Stimulated activated naive B cell treated with anti-CD40 and anti-IgM and Interleukin-4, amounts not matched to agents 10 μg/mL and 1 μg/mL and 100 μg/mL, for 72 hours (primary cell): Measurements from ENCODE around the gene LRRFIP1.

Source experiments
- ATAC-seq, 2 donors: fragments of 150-1000 bp; cut with Tn5 transposase; replicated peaks; 2 replicates each; pipeline ENCODE4 v1.10.0; 2021; ENCODE audit warnings: moderate library complexity in 1 of 2
- DNase-seq: peaks from one replicate; pipeline ENCODE4 v3.0.0; 2021
- H3K27ac Mint-ChIP-seq: one replicate; pipeline ENCODE4 v1.8.0; 2022; ENCODE audit warnings: mild to moderate bottlenecking, mixed read lengths
- H3K27me3 Mint-ChIP-seq, 2 donors: one replicate each; pipeline ENCODE4 v1.8.0; 2022; ENCODE audit warnings: mixed read lengths in 2 of 2
- H3K36me3 Mint-ChIP-seq, 2 donors: one replicate each; pipeline ENCODE4 v1.8.0; 2022; ENCODE audit warnings: mixed read lengths in 2 of 2, mild to moderate bottlenecking in 1 of 2
- H3K4me1 Mint-ChIP-seq, 2 donors: one replicate each; pipeline ENCODE4 v1.8.0; 2022; ENCODE audit warnings: mixed read lengths in 2 of 2, mild to moderate bottlenecking in 1 of 2
- H3K4me3 Mint-ChIP-seq, 2 donors: one replicate each; pipeline ENCODE4 v1.8.0; 2022; ENCODE audit warnings: mild to moderate bottlenecking in 2 of 2, mixed read lengths in 2 of 2, moderate library complexity in 1 of 2
- H3K9me3 Mint-ChIP-seq, 2 donors: one replicate each; pipeline ENCODE4 v1.8.0; 2022; ENCODE audit warnings: mixed read lengths in 2 of 2, mild to moderate bottlenecking in 1 of 2

The LRRFIP1 gene

DNA sequence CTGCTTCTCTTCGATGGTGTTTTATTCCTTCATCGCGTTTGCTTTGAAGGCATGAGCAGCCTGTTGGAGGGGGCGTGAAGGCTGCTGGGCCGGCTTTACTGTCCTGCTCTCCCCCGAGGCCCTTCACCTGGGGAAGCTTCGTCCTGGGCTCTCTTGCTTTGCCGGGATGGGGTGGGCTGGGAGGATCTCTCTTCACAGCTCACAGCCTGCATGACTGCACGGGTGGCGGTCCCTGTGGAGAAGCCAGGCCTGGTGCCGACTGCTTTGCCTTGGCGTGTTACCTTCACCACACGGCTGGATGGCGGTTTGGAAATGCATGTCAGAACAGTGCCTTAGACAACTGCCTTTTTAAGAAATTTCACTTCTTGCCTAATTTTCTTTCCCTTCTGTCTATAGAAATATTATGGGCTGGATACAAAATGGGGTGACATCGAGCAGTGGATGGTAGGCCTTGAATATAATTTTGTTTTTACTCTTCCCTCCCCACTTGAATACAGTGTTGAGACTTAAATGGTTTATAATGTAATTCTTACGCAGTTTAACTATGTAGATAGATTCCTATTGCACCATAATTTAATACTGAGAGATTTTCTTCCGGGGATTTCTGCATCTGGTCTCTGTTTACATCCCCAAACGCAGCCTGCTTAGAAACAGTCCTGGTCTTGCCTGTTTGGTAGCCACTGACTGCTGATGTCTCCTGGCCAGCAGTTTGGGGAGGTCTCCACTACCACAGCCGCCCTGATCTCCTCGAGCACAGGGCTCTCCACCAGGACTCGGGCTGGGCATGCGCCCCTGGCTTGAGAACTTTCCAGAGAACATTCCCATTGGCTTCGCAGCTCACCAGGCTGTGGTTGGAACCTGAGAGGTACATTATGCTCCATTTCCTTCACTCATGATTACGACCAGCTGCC, 90.2 kb downstream of the LRRFIP1 start:
- DNase-seq (no peak), ATAC-seq (no peak)
- Mint-ChIP-seq H3K27me3 (no peaks in the 10 kb centered on the region), H3K4me1 (peaks cover 42 to 77% of the 10 kb centered on the region in 2 donors), H3K9me3 (no peaks in the 10 kb centered on the region), H3K27ac (no peak overlapping the region), H3K36me3 (peaks cover 44 to 60% of the 10 kb centered on the region in 2 donors), H3K4me3 (no peak overlapping the region)

DNA sequence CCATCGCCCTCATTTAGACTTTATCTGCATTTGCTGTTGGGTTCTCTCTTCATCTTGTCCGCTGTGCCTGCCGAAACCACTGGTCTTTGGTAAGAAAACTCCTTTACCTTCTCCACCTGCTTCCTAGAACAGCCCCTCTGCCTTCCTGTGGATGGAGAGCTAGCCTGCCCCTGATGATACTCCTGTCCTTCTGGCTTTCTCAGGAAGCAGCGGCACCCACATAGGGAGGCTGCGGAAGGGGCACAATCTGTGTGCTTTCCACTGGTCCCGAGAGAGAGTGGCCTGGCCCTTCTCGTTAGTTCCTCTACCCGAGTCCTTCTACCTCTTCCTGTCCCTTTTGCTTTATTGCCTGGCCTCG, 90.9 kb downstream of the LRRFIP1 start:
- H3K27me3 Mint-ChIP-seq = no peaks in the 10 kb centered on the region
- no peak overlapping the region for H3K27ac Mint-ChIP-seq
- H3K4me1 Mint-ChIP-seq = peaks cover 40 to 72% of the 10 kb centered on the region in 2 donors
- no peak for DNase-seq
- no peaks in the 10 kb centered on the region for H3K9me3 Mint-ChIP-seq
- H3K36me3 Mint-ChIP-seq = peaks cover 39 to 53% of the 10 kb centered on the region in 2 donors
- no peak for ATAC-seq
- no peak overlapping the region for H3K4me3 Mint-ChIP-seq

DNA sequence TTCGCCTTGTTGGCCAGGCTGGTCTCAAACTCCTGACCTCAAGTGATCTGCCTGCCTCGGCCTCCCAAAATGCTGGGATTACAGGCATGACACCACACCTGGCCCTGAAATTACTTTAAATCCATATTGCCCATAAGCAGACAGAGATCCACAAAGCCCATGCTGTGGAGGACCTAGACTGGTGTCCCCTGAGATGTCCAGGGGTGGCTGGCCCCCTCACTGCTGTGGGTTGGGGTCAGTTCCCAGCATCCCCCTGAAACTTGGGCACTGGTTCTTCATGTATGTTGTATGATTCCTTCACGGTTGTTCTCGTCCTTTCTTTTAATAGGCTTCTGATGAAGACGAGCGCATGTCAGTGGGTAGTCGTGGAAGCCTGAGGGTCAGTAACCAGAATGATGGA, 93.1 kb downstream of the LRRFIP1 start:
- peak overlapping the region; percentile 51 for H3K27ac Mint-ChIP-seq

DNA sequence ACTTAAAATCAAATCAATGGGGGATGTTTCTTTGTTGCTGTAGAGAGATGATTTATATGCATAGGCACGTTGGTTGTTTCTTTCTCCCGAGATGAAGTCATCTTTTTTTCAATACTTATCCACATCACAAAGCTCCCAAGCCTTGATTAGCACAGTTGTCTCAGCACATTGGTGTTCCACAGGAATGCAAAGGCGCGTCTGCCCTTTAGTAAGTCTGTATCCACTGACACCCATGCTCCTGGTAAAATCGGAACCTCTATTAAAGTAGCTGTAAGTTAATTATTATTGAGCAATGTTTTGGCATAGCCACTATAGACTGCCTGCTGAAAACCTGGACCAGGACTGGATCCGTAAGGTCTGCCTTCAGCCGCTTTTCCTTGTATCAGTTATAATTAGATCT, 93.6 kb downstream of the LRRFIP1 start:
- H3K9me3 Mint-ChIP-seq = no peaks in the 10 kb centered on the region
- H3K27ac Mint-ChIP-seq = peak overlapping the region; percentile 69
- peaks cover 40 to 50% of the 10 kb centered on the region in 2 donors for H3K36me3 Mint-ChIP-seq
- peaks cover 38 to 70% of the 10 kb centered on the region in 2 donors for H3K4me1 Mint-ChIP-seq
- no peak overlapping the region for H3K4me3 Mint-ChIP-seq
- DNase-seq (no peak), ATAC-seq (no peak)
- no peaks in the 10 kb centered on the region for H3K27me3 Mint-ChIP-seq

More for the DNA sequence above, 93.1 kb downstream of the LRRFIP1 start:
- ATAC-seq (no peak), DNase-seq (no peak)
- H3K4me1 Mint-ChIP-seq = peaks cover 39 to 70% of the 10 kb centered on the region in 2 donors
- H3K9me3 Mint-ChIP-seq = no peaks in the 10 kb centered on the region
- peaks cover 42 to 51% of the 10 kb centered on the region in 2 donors for H3K36me3 Mint-ChIP-seq
- H3K27me3 Mint-ChIP-seq = no peaks in the 10 kb centered on the region
- H3K4me3 Mint-ChIP-seq = no peak overlapping the region

DNA sequence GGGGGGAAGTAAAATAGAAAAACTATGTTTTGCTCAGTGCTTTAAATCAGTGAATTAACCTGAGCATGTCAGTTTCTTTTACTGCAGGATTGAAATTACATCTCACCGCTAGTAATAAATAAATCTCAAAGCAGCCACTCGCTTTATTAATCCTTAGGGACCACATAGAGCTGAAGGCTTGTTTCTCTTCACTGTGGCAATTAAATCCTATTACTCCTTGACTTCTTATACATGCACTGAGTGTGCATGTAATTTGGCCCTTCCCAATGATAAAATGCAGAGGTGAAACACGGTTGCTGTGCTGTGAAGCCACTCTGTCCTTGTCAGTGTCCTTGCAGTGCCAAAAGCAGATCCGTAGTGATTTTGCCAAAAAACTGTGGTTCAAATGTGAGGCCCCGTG, 94.1 kb downstream of the LRRFIP1 start:
- Mint-ChIP-seq H3K9me3 (no peaks in the 10 kb centered on the region), H3K4me3 (no peak overlapping the region), H3K27me3 (no peaks in the 10 kb centered on the region), H3K27ac (peak overlapping the region; percentile 20), H3K4me1 (peaks cover 38 to 72% of the 10 kb centered on the region in 2 donors), H3K36me3 (peaks cover 40 to 54% of the 10 kb centered on the region in 2 donors)
- no peak for ATAC-seq
- DNase-seq = no peak

DNA sequence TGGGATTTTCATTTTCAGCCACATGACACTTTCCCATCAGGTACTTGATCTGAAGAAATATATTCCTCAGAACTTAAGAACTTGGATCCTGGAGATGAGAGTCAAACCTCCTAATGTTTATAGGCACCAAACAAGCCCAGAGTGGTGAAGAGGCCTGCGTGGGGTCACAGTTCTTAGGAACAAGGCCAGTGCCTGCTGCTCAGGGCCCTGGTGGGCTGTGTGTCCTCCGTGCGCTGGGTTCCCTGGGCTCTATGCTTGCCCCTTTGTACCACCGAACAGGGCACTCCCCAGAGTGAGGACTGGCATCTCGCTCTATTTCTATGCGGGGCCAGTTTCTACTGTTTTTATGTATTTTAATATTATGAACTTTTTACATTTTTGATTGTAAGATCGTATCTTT, 95.2 kb downstream of the LRRFIP1 start:
- peaks cover 38 to 77% of the 10 kb centered on the region in 2 donors for H3K4me1 Mint-ChIP-seq
- H3K9me3 Mint-ChIP-seq = no peaks in the 10 kb centered on the region
- no peak for ATAC-seq
- peaks cover 33 to 58% of the 10 kb centered on the region in 2 donors for H3K36me3 Mint-ChIP-seq
- H3K27me3 Mint-ChIP-seq = no peaks in the 10 kb centered on the region
- no peak overlapping the region for H3K4me3 Mint-ChIP-seq
- no peak for DNase-seq
- no peak overlapping the region for H3K27ac Mint-ChIP-seq

DNA sequence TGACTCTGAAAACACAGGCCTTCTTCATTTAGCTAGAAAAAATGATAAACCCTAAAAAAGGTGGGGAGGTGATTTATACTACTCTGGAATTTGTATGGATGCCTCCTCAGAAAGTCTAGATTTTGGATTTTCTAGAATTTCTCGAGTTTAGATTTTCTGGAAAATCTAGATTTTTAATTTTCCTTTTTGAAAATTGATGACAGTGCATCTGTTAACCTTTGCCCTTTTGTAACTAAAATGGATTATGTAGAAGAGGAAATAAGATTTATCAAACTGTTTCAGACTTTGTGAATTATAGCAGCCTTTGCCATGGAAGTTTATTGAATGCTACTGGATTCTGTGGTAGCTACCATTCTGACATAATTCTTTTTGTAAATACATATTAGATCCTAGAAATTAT, 95.6 kb downstream of the LRRFIP1 start:
- Mint-ChIP-seq H3K4me3 (no peak overlapping the region), H3K36me3 (peaks cover 32 to 55% of the 10 kb centered on the region in 2 donors), H3K27me3 (no peaks in the 10 kb centered on the region), H3K9me3 (no peaks in the 10 kb centered on the region), H3K4me1 (peaks cover 36 to 77% of the 10 kb centered on the region in 2 donors), H3K27ac (no peak overlapping the region)
- ATAC-seq = no peak
- no peak for DNase-seq

DNA sequence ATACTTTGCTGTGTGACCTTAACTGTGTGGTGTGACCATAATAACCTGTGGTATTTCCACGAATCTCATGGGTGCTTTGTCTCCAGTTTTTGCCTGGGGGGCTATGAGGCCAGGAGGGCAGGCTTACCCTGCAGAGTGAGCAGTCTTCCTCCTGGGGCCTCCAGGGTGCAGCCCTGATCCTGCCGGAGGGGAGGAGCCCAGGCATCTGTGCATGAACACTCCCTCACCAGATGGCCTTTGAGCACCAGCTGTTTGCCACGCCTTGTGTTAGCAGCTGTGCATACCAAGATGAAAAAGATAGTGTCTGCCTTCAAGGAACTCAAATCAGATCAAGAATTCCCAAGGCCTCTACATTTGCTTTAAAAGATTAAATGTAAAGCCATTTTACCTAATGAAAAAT, 96.2 kb downstream of the LRRFIP1 start:
- no peak for DNase-seq
- H3K9me3 Mint-ChIP-seq = no peaks in the 10 kb centered on the region
- H3K4me3 Mint-ChIP-seq = peak overlapping the region in 1 of 2 donors; percentile 12
- peak overlapping the region; percentile 47 for H3K27ac Mint-ChIP-seq
- H3K4me1 Mint-ChIP-seq = peaks cover 34 to 76% of the 10 kb centered on the region in 2 donors
- peak; percentile 69 to 80 for ATAC-seq
- peaks cover 28 to 53% of the 10 kb centered on the region in 2 donors for H3K36me3 Mint-ChIP-seq
- H3K27me3 Mint-ChIP-seq = no peaks in the 10 kb centered on the region

DNA sequence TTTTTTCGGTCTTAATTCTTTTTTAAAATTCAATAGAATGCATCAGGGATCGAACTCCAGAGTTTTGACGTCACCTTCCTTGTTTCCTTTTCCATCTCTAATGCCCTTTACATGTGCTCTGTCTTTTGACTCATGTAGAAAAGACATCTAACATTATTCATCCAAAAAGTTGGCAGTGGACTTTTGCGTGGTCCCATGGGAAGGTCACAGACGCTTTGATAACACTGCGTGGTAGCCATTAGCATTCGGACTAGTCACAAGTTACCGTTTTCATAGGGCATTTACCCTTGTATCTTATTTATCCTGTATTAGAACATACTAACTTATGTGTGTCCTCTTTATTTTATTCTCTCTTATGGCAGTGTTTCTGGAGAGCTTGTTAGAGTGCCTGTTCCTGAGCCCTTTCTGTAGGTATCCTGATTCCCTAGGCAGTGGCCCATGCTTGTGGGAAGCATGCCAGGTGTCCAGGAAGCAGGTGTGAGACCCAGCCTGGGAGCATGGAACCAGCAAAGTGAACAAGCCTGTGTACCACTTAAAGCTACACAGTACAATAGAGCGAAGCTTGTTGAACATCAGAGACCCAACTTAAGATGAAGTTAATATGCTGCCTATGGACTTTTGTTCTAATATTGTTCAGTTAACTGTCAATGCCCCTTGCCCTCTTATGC, 97.6 kb downstream of the LRRFIP1 start:
- Mint-ChIP-seq H3K4me1 (peaks cover 38 to 74% of the 10 kb centered on the region in 2 donors), H3K27me3 (no peaks in the 10 kb centered on the region), H3K36me3 (peaks cover 36 to 64% of the 10 kb centered on the region in 2 donors), H3K9me3 (no peaks in the 10 kb centered on the region), H3K27ac (peak overlapping the region; percentile 65), H3K4me3 (no peak overlapping the region)
- no peak for ATAC-seq
- DNase-seq = no peak

DNA sequence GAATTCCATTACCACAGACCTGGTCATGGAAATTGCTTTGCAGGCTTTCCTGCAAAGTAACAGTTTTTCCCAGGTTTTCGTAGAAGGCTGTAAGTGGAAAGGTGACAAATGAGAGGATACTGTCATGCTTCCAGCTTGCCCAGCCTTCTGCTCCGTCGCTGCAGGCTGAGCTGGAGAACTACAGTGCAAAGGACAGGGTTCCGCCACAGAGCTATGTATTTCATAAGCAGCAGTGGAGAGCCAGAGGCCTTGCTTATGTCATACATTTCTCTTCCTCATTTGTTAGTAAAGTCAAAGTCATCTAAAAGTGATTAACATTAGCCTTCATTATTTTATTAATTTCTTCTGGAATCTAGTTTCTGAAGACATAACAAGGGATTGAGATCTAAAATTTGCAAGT, 98.3 kb downstream of the LRRFIP1 start:
- H3K27ac Mint-ChIP-seq = peak overlapping the region; percentile 65
- H3K9me3 Mint-ChIP-seq = no peaks in the 10 kb centered on the region
- H3K36me3 Mint-ChIP-seq = peaks cover 37 to 60% of the 10 kb centered on the region in 2 donors

DNA sequence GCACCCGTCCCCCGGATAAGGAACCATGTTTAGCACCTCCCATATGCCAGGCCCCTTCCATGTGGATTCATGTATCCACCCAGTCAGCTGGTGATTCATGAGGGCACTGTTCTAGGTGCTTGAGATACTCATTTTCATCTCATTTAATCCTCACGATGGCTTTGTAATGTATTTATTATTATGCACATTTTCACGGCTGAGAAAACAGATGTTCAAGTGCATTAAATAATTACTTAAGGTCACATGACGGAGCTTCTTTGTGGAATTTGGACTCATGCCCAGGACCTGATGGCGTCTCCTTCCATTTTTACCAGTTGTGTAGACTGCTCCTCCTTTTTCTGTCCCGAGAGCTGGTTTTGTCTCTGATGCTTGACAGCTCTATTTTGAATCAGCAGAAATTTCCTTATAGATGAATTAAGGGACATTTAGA, 99.0 kb downstream of the LRRFIP1 start:
- Mint-ChIP-seq H3K4me1 (peaks cover 39 to 77% of the 10 kb centered on the region in 2 donors), H3K4me3 (no peak overlapping the region), H3K36me3 (peaks cover 38 to 61% of the 10 kb centered on the region in 2 donors), H3K9me3 (no peaks in the 10 kb centered on the region), H3K27ac (peak overlapping the region; percentile 83), H3K27me3 (no peaks in the 10 kb centered on the region)
- ATAC-seq = no peak
- no peak for DNase-seq

More for the DNA sequence above, 98.3 kb downstream of the LRRFIP1 start:
- Mint-ChIP-seq H3K4me3 (no peak overlapping the region), H3K4me1 (peaks cover 37 to 74% of the 10 kb centered on the region in 2 donors), H3K27me3 (no peaks in the 10 kb centered on the region)
- ATAC-seq (no peak), DNase-seq (no peak)

DNA sequence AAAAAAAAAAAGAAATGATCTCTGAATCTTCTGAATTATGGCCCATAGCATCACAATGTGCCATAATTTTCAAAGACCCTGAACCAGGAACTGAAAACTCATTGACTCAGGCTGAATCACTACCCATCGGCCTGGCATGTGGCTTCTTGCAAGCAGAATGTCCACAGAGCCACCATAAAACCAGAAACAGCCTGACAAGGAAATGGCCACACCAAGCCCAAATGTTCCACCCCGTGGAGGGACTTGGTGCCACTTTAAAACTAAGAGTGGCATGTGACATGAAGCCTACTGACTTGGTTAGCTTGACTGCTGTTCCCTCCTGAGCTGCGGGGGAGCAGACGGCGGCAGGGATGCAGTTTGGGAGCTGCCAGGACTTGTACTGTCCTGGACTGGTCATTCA, 100.0 kb downstream of the LRRFIP1 start:
- peaks cover 41 to 77% of the 10 kb centered on the region in 2 donors for H3K4me1 Mint-ChIP-seq
- no peaks in the 10 kb centered on the region for H3K9me3 Mint-ChIP-seq
- DNase-seq = no peak
- H3K4me3 Mint-ChIP-seq = no peak overlapping the region
- H3K27me3 Mint-ChIP-seq = no peaks in the 10 kb centered on the region
- peak overlapping the region; percentile 83 for H3K27ac Mint-ChIP-seq
- peak; percentile 84 to 89 for ATAC-seq
- peaks cover 33 to 60% of the 10 kb centered on the region in 2 donors for H3K36me3 Mint-ChIP-seq

DNA sequence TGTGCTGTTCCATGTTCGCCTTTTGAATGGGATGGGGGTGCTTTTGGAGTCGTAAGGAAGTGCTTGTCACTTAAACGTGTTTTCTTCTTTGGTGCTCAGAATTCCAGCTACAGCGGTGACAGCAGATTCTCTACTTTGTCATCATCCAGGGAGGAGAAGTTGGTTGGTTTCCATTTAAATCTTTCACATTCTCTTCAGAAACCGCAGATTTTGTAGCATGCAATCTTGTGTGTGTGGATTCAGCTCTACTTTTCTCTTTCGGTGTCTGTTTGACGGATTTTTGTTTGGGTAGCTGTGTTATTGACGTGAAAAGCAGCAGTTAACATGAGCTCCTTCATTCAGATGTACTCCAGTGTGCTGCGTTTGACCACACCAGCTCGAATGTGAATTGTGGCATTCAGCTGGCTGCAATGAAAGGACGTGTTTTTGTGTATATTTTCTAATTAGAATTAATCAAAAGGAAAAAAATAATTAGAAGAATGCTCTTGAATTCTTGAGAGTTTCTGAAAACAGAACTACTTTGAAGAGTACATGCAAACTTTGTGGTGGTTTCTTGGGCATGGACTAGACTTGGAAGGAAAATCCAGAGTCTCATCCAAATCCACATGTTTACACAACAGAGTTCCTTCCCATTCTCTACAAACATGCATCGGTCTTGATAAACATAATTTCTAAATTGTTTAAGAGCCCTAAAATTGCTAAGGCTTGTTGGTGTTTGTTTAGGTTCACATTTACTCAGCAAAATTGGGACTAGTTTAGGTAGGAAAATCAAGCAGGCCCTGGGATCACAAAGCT, 102.5 kb downstream of the LRRFIP1 start:
- peaks cover 40 to 72% of the 10 kb centered on the region in 2 donors for H3K4me1 Mint-ChIP-seq
- H3K27me3 Mint-ChIP-seq = no peaks in the 10 kb centered on the region

DNA sequence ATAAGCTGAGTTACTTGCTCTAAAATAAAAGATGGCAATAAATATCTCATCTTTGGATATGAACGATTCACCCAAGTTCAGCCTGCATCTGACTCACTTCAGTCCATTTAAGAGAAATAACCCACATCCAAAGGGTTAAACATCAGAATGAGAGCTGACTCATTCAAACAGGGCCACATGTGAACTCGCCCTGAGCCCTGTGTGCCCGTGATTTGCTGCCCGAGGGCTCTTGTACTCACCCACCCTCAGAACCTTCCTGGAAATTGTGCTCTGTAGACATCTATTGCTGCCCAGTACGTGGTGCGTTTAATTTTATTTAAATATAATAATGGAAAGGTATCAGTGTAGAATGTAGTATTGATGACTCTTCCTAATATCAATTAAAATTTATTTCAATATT, 104.3 kb downstream of the LRRFIP1 start:
- ATAC-seq (peak in 1 of 2 donors; percentile 41), DNase-seq (no peak)
- H3K27ac Mint-ChIP-seq = peak overlapping the region; percentile 28
- H3K9me3 Mint-ChIP-seq = no peaks in the 10 kb centered on the region
- H3K36me3 Mint-ChIP-seq = peaks cover 34 to 59% of the 10 kb centered on the region in 2 donors
- no peaks in the 10 kb centered on the region for H3K27me3 Mint-ChIP-seq
- no peak overlapping the region for H3K4me3 Mint-ChIP-seq
- H3K4me1 Mint-ChIP-seq = peaks cover 39 to 66% of the 10 kb centered on the region in 2 donors

More for the DNA sequence above, 102.5 kb downstream of the LRRFIP1 start:
- Mint-ChIP-seq H3K27ac (peak overlapping the region; percentile 37), H3K9me3 (no peaks in the 10 kb centered on the region), H3K36me3 (peaks cover 31 to 60% of the 10 kb centered on the region in 2 donors), H3K4me3 (no peak overlapping the region)
- ATAC-seq (no peak), DNase-seq (no peak)
